Heart left ventricle (tissue), 13 donors: ENCODE measurements around the gene GDF7.

Experiments
- CTCF ChIP-seq, 12 donors: fragments of 200-600 bp; sonication (generic) in 4 of 12; IDR thresholded peaks; one replicate each; pipeline versions ENCODE4 v1.5.0 to v1.8.0; 2018 to 2022; ENCODE audit warnings: antibody characterized with exemption in 12 of 12, mild to moderate bottlenecking in 5 of 12
- POLR2A ChIP-seq, 2 donors: fragments of 450-650 bp; IDR thresholded peaks; one replicate each; pipeline ENCODE4 v1.6.1; 2017; ENCODE audit warnings: antibody characterized with exemption in 2 of 2, mild to moderate bottlenecking in 2 of 2, moderate library complexity in 2 of 2
- donor health status: ischemic (EF 13 %, LVEDD 7.1; RV severe dilation, severe dysfunction).
- donor health status: DM: no; HTN: yes; CAD: no.
- donor health status: DM: no; HTN: no; CAD: no.
- donor health status: ischemic (EF 25% LVEDD 6.9; RV normal size, moderate dysfunction).
- donor health status: ischemic (EF 25% LVEDD 5.7; RV mildly dilated, moderate dysfunction).
- donor health status: ischemic (EF 35%, LVEDD 5.7; RV mildly dilated, moderate dysfunction).
- donor health status: nonischemic (EF 11% LVEDD 7.7; RV severe dilation, severe dysfunction).
- donor health status: DM: yes; HTN: yes; CAD: no.
- donor health status: PGD.
- donor health status: ischemic (EF 29% LVEDD 5.4; RV normal size, mild dysfunction).
- donor health status: nonischemic (EF 23%, LVEDD 6.1; RV moderate dilation, normal function).

GRCh38 chr2:20684581-20685063 is 17.7 kb downstream of the GDF7 start:
- TF ChIP-seq POLR2A (IDR thresholded peaks at IDR 0.05) = no peak
- TF ChIP-seq CTCF (IDR thresholded peaks at IDR 0.05) = no peak
